SW 1271 (cell line): Measurements from ENCODE around the gene PALM.
"Not testable (repeated sequence)": the region's sequence is repeated elsewhere in the genome, so short reads cannot be mapped to it uniquely, and the experiment has no call there.

Experiments
- DNase-seq, 2 experiments: peaks; one replicate each; lab custom pipeline; 2025; lab: John Stamatoyannopoulos, UW

The PALM gene, protein sequence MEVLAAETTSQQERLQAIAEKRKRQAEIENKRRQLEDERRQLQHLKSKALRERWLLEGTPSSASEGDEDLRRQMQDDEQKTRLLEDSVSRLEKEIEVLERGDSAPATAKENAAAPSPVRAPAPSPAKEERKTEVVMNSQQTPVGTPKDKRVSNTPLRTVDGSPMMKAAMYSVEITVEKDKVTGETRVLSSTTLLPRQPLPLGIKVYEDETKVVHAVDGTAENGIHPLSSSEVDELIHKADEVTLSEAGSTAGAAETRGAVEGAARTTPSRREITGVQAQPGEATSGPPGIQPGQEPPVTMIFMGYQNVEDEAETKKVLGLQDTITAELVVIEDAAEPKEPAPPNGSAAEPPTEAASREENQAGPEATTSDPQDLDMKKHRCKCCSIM

DNA sequence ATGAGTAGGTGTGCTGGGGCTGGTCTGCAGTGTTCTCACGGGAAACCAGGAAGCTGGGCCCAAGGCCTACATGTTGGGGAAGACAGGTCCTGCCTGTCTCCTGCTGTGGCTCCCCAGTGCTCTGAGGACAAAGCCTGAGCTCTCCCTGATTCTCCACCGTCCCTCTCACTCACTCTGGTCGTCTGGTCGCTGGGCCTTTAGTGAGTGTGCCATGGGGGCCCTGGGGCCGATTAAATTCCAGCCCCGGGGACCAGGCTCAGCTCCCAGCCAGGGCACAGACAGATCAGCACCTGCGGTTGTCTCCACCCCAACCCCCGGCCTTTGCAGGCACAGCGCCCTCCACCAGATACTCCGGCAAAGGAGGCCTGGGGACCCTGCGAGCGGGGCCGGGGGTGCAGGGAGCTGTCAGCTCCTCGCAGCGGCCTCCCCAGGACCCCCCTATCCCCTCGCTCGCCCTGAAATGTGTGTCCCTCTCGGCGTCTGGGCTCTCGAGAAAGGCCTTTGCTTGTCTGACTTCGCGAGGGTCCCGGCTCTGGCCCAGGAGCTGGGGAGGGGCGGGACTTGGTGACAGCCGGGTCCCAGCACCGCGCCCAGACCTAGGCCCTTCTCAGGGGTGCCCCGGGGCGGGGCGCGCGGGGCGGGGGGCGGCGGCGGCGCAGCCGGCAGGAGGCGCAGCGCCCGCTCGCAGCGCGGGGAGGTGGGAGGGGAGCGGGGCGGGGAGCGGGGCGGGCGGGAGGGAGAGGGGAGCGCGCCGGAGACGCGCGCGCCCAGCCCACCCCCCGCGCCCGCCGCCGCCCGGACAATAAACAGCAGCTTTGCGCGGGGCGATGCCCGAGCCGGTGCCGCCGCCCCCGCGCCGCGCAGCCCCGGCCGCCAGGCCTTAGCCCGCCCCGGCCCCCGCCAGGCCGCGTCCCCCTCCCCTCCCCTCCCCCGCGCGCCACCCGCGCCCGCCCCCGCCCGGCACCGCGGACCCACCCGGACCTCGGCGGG, at the start of gene PALM:
Gene PALM, plus strand, starts transcription at position 782 of the 990 bp plus-strand sequence. CDS start 212 bp downstream, outside the sequence.
- no peak for DNase-seq

DNA sequence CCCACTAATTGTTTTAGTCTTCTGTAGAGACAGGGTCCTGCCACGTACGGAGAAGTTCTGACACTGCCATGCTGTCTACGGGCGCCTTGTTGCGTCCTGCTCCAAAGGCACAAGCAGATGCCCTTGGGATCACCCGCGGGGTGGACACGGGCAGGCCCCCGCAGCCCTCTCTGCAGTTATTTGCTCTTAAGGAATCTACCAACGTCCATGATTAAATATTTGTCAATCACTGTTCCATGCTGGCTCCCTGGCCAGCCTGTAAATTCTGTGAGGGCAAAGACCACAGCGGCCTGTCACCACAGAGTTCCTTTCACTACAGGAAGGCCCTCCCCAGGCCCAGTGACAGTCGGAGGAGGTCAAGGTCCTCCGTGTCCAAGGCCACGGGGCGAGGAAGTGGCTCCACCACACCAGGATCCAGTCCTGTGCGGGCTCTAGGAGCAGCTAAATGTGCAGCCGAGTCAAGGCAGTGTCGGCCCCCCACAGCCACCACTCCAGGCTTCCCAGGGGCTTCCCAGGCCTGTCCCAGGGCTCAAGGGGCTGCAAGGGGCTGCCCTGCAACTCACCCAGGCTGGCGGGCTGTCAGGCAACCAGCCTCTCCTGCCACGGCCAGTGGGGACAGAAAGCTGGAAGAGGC, 47.8 kb upstream of the PALM start:
- DNase-seq: no peak

DNA sequence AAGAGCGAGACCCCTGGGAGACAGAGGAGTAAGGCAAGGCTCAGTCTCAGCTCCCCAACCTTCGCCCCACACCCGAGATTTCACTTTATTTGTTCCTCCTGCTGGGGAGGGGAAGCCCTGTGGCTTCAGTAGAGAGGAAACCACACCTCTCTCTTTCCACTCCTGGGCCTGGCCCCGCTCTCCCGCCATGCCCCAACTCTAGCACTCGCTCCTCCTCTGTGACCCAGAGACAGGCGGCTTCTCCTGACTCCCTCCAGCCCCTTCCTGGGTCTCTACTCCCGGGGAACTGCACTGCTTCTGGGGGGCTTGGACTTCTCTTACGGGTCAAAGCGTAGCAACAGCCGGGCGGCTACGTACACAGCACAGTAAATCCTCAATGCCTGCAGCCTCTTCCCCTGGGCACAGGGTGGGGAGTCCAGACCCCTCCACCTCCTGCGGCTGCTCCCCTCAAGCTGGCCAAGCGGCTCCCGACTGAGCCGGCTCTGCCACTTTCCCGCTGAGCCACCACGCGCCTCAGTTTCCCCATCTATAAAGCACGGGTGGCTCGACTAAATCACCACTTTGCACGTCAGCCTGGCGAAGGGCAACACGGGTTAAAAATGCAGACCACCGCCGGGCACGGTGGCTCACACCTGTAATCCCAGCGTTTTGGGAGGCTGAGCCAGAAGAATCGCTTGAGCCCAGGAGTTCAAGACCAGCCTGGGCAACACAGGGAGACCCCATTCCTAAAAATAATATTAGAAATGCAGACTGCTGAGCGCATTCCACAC, 47.1 kb upstream of the PALM start:
- DNase-seq: no peak

DNA sequence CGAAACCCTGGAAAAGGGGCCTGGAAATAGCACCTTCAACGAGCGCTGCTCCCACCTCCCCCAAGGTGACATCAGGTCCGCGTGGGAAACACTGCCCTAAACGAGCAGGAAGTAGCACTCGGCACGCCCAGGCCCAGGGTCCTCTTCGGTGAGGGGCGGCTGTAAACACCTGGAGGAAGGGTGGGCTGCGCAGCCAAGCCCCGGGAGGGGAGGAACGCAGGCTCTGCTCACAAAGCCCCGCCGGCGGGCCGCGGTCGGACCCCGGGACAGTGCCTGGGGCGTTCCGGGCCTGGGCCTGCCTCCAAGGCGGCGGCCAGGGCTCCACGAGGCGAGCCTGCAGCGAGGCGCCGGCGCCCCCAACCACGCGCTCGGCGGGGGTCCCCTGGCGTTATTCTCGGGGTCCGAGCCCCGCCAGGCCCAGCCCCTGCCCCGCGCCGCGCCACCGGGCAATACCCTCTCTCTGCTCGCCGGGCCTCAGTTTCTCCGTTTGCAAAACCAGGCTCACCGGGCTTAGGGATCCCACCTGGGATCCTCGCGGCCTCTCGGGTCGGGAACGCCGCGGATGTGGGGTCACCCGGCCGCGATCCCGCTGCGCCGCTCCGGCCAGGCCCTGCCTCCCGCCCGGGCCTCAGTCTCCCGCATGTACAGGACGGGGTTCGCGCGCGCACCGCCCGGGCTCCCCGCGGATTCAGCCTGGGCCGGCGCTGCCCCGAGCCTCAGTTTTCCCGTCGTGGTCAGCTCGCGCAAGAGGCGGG, 46.4 kb upstream of the PALM start:
- DNase-seq: peak in 1 of 2 experiments; percentile 15

DNA sequence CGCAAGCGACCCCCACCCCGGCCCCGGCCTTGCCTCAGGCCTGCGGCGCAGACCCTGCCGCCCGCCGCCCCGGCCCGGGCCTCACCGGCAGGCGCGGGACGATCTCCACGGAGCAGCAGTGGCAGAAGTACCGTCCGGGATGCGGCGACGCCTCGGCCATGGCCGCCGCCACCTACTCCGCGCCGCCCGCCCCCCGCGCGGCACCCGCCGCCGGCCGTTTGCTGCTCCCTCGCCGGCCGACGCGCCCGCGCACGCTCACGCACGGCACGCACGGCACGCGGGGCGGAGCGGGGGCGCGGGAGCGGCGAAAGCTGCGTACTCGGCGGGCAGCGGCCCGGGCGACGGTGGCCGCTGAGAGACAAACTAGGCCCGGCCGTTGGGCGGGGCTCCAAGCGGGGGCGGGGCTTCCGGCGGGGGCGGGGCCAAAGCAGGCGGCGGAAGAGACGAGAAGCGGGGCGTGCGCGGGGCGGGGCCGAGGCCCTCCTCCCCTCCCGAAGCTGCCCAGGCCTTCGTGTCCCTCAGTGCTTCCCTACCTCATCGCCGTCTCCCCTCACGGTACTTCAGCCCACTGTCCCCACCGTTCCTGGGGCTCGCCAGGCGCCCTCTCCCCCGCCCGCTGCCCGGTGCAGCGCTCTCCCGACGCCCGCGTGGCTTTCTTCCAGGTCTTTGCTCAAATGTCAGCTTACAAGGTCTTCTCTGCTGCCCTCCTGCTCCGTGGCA, 45.6 kb upstream of the PALM start, which contains the start of gene RNF126:
Gene RNF126, minus strand, starts transcription at position 253 of the 720 bp plus-strand sequence. Its CDS starts 93 bp downstream, at position 160.
- DNase-seq: peak; percentile 73 to 86

DNA sequence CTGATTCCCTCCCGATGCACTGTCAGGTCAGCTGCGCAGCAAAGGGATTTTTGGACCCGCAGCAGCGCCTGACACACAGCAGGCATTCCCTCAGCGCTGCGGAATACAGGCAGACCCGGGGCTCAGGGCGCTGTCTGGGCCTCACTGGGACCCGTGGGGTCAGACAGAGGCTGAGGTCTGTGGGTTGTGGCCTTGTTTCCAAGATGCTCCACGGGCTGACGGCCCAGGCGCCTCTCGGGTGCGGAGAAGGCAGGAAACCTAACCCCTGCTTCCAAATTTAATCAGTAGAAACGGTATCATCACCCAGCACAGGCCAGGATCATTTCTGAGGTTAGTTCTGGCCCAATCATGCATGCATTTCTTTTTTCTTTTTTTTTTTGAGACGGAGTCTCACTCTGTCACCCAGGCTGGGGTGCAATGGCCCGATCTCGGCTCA, 45.0 kb upstream of the PALM start:
- no peak for DNase-seq

DNA sequence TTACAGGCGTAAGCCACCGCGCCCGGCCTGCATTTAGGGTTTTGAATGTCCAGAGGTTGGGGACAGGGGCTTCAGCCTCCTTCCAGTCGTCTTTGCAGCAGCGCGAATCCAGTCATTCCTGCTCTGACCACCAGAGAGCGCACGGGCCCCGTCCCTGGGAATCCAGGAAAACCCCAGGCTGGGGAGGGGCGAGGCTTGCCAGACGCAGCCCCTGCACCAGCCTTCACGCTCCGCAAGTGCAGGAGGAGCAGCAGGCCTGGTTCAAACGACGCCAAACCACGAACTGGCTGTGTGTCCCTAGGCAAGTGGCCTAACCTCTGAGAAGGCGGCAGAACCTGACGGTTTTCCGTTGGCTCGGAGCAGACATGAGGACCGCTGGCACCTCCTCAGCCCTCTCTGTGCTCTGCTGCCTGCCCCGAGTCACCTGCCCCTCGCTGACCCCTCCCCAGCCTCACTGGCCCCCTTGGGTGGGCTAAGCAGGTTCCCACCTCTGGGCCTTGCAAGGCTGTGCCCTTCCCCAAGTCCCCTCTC, 43.8 kb upstream of the PALM start:
- peak in 1 of 2 experiments; percentile 56 for DNase-seq

DNA sequence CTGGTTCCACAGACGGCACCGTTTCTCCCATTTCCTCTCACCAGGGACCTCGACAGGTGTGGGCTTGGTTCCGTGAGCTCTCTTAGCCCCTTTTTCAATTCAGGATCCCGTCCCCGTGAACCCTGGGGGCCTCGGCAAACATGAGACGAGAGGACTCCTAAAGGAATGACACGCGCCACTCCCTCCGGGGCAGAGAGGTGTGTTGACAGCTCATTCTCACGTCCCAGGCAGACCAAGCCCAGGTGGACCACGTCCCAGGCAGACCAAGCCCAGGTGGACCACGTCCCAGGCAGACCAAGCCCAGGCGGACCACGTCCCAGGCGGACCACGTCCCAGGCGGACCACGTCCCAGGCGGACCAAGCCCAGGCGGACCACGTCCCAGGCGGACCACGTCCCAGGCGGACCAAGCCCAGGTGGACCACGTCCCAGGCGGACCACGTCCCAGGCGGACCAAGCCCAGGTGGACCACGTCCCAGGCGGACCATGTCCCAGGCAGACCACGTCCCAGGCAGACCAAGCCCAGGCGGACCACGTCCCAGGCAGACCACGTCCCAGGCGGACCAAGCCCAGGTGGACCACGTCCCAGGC, 41.7 kb upstream of the PALM start:
- DNase-seq: not testable (repeated sequence)

DNA sequence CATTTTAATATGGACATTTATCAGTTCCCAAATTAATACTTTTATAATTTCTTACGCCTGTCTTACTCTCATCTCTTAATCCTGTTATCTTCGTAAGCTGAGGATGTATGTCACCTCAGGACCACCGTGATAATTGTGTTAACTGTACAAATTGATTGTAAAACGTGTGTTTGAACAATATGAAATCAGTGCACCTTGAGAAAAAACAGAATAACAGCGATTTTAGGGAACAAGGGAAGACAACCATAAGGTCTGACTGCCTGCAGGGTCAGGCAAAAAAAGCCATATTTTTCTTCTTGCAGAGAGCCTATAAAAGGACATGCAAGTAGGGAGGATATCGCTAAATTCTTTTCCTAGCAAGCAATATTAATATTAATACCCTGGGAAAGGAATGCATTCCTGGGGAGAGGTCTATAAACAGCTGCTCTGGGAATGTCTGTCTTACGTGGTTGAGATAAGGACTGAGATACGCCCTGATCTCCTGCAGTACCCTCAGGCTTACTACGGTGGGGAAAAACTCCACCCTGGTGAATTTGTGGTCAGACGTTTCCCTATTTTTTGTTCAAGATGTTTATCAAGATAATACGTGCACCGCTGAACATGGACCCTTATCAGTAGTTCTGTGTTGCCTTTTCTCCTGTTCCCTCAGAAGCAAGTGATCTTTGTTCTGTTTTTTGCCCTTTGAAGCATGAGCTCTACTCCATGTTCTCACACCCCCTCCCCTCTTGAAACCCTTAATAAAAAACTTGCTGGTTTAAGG, 39.9 kb upstream of the PALM start:
- not testable (repeated sequence) for DNase-seq

DNA sequence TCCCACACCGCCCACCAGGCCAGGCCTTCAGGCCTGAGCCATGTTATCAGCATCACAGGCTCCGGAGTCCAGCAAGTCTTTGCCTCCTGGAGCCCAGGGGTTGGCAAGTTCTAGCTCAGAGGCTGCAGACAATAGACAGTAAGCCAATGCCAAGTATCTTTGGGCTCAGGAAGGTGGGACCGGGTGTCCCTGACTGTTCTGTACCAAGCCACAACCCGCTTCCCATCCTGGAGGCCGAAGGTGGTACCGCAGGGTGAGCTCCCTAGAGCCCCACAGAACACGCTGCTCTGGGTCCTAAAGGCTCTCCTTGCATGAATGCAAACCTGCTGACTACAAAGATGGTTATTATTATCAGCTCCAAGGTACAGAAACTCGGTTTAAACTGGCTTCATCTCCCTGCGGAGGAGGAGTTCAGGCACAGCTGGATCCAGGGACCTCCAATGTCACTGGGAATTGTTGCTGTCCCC, 38.1 kb upstream of the PALM start:
- no peak for DNase-seq

DNA sequence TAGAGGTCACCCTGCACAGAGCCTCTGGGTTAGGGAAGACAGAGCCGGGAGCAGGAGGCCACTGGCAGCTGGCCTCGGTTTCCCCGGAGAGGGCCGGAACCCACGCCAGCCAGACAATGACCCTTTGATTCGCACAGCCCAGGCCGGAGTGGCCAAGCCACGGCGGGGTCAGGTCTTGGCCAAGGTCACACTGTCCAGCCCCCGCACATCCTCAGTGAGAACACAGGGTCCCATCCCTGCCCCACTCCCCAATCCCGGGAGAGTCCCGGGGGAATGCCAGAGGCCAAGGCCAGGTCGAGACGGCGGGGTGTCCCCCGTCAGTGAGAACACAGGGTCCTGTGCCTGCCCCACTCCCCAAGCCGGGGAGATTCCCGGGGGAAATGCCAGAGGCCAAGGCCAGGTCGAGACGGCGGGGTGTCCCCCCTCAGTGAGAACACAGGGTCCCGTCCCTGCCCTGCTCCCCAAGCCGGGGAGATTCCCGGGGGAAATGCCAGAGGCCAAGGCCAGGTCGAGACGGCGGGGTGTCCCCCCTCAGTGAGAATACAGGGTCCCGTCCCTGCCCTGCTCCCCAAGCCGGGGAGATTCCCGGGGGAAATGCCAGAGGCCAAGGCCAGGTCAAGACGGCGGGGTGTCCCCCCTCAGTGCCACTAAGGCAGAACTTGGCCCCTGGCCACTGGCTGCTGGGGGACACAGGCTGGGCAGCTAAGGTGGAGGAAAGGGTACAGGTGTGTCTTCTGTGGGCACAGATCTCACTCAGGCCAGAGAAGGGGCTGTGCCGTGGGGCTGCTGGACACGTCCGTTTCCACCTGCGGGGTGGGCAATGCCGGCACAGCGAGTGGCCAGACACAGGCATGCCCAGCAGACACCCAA, 34.2 kb upstream of the PALM start:
- DNase-seq: no peak

DNA sequence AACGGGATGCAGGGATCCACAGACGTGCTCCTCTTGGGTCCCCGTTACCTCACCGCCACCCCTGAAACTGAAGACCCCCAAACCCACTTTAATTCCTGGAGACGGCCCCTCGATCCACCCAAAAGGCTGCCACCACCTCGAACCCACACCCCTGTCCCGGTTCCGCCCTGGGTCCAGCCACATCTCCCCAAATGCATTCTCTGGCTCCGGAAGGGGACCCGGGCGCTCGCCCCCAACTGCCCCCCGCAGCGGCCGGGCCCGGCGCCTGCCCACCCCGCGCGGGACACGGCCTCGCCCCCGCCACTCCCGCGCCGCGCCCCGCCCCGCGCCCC, 32.8 kb upstream of the PALM start:
- no peak for DNase-seq

DNA sequence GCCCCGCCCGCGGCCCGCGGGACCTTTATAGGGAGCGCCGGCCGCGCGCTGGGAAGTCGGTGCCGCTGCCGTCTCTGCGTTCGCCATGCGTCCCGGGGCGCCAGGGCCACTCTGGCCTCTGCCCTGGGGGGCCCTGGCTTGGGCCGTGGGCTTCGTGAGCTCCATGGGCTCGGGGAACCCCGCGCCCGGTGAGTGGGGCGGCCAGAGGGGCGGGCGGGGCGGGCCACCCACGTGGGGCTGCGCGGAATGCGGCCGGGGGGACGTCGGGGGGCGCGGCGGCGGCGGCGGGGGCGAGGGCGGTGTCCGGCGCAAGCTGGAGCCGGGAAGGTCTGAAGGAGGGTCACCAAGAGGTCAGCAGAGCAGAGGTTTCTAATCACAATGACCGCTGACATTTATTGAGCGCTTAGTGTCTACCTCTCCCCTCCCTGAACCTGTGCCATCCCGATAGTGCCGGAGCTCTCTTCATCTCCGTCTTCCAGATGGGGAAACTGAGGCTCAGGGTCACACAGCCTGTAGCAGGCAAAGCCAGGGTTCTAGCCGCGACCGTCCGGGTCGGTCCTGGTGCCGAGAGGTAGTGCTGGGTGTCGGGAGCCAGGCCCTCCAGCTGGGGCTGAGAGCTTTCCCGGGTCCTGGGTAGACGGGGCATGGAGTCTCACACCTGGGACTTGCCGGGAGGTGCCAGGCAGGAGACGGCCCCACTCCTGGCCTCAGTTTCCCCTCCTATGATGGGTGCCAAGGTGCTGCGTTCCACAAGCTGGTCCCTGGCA, 32.2 kb upstream of the PALM start, which contains the start of gene FSTL3:
Gene FSTL3, plus strand, starts transcription at position 54 of the 767 bp plus-strand sequence. Its CDS starts 32 bp downstream, at position 86.
- peak in 1 of 2 experiments; percentile 13 for DNase-seq

DNA sequence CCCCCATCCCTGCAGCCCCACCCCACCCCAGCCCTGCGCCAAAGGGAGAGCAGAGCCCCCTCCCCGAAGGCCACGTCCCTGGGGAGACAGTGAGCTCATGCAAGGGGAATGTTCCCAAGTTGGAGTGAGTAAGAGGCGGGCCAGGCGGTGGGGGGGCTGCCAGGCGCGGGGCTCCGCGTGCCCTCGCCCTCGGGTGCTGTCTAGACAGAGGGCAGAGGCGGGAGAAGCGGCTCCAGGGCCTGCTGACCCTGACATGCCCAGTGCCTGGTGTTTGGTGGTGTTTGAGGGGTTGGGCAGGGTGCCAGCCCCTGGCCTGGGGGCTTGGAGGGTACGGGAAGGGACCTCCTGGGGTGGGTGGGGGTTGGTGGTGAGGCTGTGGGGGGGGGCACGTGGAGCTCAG, 31.5 kb upstream of the PALM start:
- DNase-seq: peak; percentile 41 to 47

DNA sequence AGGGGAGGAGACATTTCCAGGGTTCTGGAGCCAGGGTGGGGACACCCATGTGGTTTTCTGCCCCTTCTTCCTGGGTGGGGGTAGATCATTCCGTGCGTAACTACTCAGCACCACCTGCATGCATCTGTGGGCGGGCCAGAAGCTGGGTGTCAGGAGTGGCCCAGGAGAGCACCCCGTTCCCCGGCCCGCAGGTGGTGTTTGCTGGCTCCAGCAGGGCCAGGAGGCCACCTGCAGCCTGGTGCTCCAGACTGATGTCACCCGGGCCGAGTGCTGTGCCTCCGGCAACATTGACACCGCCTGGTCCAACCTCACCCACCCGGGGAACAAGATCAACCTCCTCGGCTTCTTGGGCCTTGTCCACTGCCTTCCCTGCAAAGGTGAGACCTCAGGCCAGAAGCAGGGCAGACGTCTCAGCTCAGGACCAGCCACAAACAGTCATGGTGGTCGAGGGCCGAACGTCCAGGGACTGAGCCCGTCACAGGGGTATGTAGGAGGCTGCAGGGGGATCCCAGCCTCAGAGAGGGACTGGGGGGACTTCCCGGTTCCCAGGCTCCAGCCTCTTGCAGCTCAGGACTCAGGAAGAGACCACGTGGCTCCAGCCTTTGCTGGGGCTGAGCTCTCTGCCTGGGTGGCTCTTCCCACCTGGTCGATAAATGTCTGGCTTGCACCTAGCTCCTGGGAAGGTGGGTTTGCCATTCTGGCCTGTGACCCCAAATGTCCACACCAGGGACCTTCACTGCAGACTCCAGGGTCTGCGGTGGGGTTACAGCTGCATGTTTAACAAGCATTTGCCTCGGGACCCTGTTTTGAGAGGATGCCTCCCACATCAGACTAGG, 30.9 kb upstream of the PALM start:
- DNase-seq: peak in 1 of 2 experiments; percentile 47
